Measurements from ENCODE around the gene SPATA31D4. TPM values are rescaled to one million over a fixed set of nuclear protein-coding genes. Genes with fewer than 3 reads are reported as not detected.
A peak's percentile ranks its signal among the peaks of the same experiment; 100 is the strongest.

Gene SPATA31D4
- total RNA-seq, 1 donor: not detected

DNA sequence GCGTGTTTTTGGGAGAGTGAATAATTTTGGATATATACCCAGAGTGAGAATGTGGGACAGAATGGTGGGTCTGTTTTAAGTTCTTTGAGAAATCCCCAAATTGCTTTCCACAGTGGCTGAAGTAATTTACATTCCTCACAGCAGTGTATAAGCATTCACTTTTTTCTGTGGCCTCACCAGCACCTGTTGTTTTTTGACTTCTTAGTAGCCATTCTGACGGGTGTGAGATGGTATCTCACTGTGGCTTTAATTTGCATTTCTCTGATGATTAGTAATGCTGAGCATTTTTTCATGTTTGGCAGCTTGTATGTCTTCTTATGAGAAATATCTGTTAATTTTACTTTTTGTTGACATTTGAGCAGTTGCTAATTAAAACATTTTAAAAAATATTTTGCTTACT, 51.0 kb downstream of the SPATA31D4 start:
- TF ChIP-seq, protein P1, sequence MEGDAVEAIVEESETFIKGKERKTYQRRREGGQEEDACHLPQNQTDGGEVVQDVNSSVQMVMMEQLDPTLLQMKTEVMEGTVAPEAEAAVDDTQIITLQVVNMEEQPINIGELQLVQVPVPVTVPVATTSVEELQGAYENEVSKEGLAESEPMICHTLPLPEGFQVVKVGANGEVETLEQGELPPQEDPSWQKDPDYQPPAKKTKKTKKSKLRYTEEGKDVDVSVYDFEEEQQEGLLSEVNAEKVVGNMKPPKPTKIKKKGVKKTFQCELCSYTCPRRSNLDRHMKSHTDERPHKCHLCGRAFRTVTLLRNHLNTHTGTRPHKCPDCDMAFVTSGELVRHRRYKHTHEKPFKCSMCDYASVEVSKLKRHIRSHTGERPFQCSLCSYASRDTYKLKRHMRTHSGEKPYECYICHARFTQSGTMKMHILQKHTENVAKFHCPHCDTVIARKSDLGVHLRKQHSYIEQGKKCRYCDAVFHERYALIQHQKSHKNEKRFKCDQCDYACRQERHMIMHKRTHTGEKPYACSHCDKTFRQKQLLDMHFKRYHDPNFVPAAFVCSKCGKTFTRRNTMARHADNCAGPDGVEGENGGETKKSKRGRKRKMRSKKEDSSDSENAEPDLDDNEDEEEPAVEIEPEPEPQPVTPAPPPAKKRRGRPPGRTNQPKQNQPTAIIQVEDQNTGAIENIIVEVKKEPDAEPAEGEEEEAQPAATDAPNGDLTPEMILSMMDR (IDR thresholded peaks at IDR 0.05; ENCODE audit: insufficient read depth, low read length): no peak
- DNase-seq (ENCODE audit: low read depth): no peak
- H3K4me3 ChIP-seq (ENCODE audit: low read depth, low read length): no peak overlapping the region

DNA sequence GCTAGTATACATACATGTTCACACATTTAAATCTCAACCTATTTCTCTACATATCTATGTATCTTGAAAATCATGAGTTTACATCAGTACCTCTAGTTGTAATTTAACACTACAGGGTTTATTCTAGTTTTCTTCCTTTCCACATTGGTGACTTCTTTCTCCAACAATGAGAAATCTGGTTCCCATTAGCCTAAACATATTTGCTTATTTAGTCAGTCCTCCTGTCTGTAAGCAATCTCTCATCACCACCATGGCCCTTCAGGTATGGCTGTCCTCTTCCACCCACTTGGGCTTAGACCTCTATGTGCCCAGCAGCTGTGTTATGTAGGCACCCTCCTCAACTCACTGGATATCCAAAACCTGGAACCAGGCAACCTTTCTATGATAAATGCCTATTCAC, 52.3 kb downstream of the SPATA31D4 start:
- H3K4me3 ChIP-seq (ENCODE audit: low read depth, low read length): no peak overlapping the region
- DNase-seq (ENCODE audit: low read depth): peak; percentile 9
- TF ChIP-seq, protein P1 (IDR thresholded peaks at IDR 0.05; ENCODE audit: insufficient read depth, low read length): no peak

DNA sequence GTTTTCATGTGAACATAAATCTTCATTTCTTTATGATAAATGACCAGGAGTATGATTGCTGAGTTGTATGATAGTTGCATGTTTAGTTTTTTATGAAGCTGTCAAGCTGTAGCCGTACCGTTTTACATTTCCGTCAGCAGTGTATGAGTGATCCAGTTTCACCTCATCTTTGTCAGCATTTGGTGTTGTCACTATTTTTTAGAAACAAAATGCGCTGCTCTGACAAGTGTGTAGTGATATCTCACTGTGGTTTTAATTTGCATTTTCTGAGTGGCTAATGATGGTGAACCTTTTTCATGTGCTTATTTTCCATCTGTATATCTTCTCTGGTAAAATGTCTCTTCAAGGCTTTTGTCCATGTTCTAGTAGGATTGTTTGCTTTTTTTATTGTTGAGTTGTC, 53.7 kb downstream of the SPATA31D4 start:
- TF ChIP-seq, protein P1 (IDR thresholded peaks at IDR 0.05; ENCODE audit: insufficient read depth, low read length): no peak
- H3K4me3 ChIP-seq (ENCODE audit: low read depth, low read length): no peak overlapping the region
- no peak for DNase-seq (ENCODE audit: low read depth)

Small RNA genes lying within 50 kb of the gene (small RNA-seq; reads per million reads assigned to genes)
- gene RF00189 (0.19 reads per million), gene RNA5SP287 (not detected)

Other genes with a start within 250 kb of the SPATA31D4 start
- 33.4 and 49.5 TPM in 2 replicates for gene TLE1, start 238.9 kb upstream of the SPATA31D4 start, total RNA-seq (ENCODE audit: low replicate concordance)
- gene SPATA31D3, start 15.1 kb downstream of the SPATA31D4 start, total RNA-seq (ENCODE audit: low replicate concordance): not detected in 2 replicates
- gene SPATA31D1, start 60.3 kb downstream of the SPATA31D4 start, total RNA-seq (ENCODE audit: low replicate concordance): not detected in 2 replicates

All from fibroblast of the aortic adventitia (primary cell).